Epithelial cell of esophagus (primary cell): ENCODE measurements around the gene SPATA4.
A peak's percentile ranks its signal among the peaks of the same experiment; 100 is the strongest.

Experiments used
- DNase-seq: peaks from one replicate; pipeline ENCODE4 v3.0.0; 2010; ENCODE audit warnings: low read depth
- H3K4me3 ChIP-seq: 2 replicates; pipeline ENCODE4 v1.5.1; 2011; ENCODE audit warnings: mild to moderate bottlenecking, low read length, control low read depth
- CTCF ChIP-seq: IDR thresholded peaks from 2 replicates; pipeline ENCODE4 v1.5.1; 2011; ENCODE audit warnings: low read depth, mild to moderate bottlenecking, low read length, control low read depth, inconsistent platforms; ENCODE audit not compliant: insufficient read depth; ENCODE audit errors: missing control alignments

The SPATA4 gene

GRCh38 chr4:176195184-176195978, at the start of gene SPATA4:
Gene SPATA4, minus strand, starts transcription at chr4:176195585. Its CDS starts 23 bp downstream, at chr4:176195562.
- peak; percentile 94 for DNase-seq
- TF ChIP-seq CTCF = no peak
- peak within 1 kb of the TSS; percentile 74 for H3K4me3 ChIP-seq

GRCh38 chr4:176242764-176243347, 47.5 kb upstream of the SPATA4 start:
- DNase-seq = no peak
- no peak for TF ChIP-seq CTCF
- H3K4me3 ChIP-seq = no peak overlapping the region

GRCh38 chr4:176241703-176242102, 46.3 kb upstream of the SPATA4 start:
- no peak for DNase-seq
- no peak overlapping the region for H3K4me3 ChIP-seq
- TF ChIP-seq CTCF = no peak

- H3K4me3 ChIP-seq = no peak overlapping the region
- TF ChIP-seq CTCF = no peak
These were observed 43.4 kb upstream of the SPATA4 start for GRCh38 chr4:176238826-176239225.

GRCh38 chr4:176238157-176238610, 42.8 kb upstream of the SPATA4 start:
- no peak for TF ChIP-seq CTCF
- no peak for DNase-seq
- H3K4me3 ChIP-seq = no peak overlapping the region

More at GRCh38 chr4:176238826-176239225, 43.4 kb upstream of the SPATA4 start:
- peak; percentile 46 for DNase-seq

- DNase-seq = peak; percentile 23
- H3K4me3 ChIP-seq = no peak overlapping the region
- no peak for TF ChIP-seq CTCF
These were observed 41.6 kb upstream of the SPATA4 start for GRCh38 chr4:176236946-176237345.
